Measurements from ENCODE around the gene OGDH.

Gene OGDH

GRCh38 chr7:44658979-44659378 is 52.6 kb downstream of the OGDH start:
- Mint-ChIP-seq H3K9me3 (peaks cover 52% of the 10 kb centered on the region), H3K4me1 (no peaks in the 10 kb centered on the region), H3K27me3 (ENCODE audit: low read depth, poor library complexity) (peaks cover 4% of the 10 kb centered on the region), H3K4me3 (no peak overlapping the region), H3K27ac (no peak overlapping the region), H3K36me3 (ENCODE audit: low read depth) (peaks cover 83% of the 10 kb centered on the region)
- TF ChIP-seq CTCF (IDR thresholded peaks at IDR 0.05), result no peak
- DNase-seq, result no peak

GRCh38 chr7:44661233-44661632 is 54.8 kb downstream of the OGDH start:
- no peak for TF ChIP-seq CTCF (IDR thresholded peaks at IDR 0.05)
- no peak overlapping the region for H3K27ac Mint-ChIP-seq
- no peak for DNase-seq
- peaks cover 52% of the 10 kb centered on the region for H3K9me3 Mint-ChIP-seq
- H3K36me3 Mint-ChIP-seq (ENCODE audit: low read depth), result peaks cover 75% of the 10 kb centered on the region
- H3K4me3 Mint-ChIP-seq, result no peak overlapping the region
- H3K4me1 Mint-ChIP-seq, result no peaks in the 10 kb centered on the region
- peaks cover 4% of the 10 kb centered on the region for H3K27me3 Mint-ChIP-seq (ENCODE audit: low read depth, poor library complexity)

- no peak for DNase-seq
- Mint-ChIP-seq H3K27ac (no peak overlapping the region), H3K9me3 (peaks cover 28% of the 10 kb centered on the region), H3K36me3 (ENCODE audit: low read depth) (peaks cover 49% of the 10 kb centered on the region), H3K27me3 (ENCODE audit: low read depth, poor library complexity) (peaks cover 4% of the 10 kb centered on the region), H3K4me3 (no peak overlapping the region), H3K4me1 (no peaks in the 10 kb centered on the region)
- TF ChIP-seq CTCF (IDR thresholded peaks at IDR 0.05), result no peak
Observed at GRCh38 chr7:44664780-44665461, 58.5 kb downstream of the OGDH start.

- DNase-seq, result no peak
- no peak for TF ChIP-seq CTCF (IDR thresholded peaks at IDR 0.05)
- Mint-ChIP-seq H3K36me3 (ENCODE audit: low read depth) (peaks cover 46% of the 10 kb centered on the region), H3K27me3 (ENCODE audit: low read depth, poor library complexity) (peaks cover 4% of the 10 kb centered on the region), H3K4me3 (no peak overlapping the region), H3K4me1 (no peaks in the 10 kb centered on the region), H3K27ac (peak overlapping the region; percentile 2), H3K9me3 (peaks cover 20% of the 10 kb centered on the region)
Observed at GRCh38 chr7:44665531-44666213, 59.2 kb downstream of the OGDH start.

GRCh38 chr7:44666566-44666965 is 60.1 kb downstream of the OGDH start:
- no peak for TF ChIP-seq CTCF (IDR thresholded peaks at IDR 0.05)
- Mint-ChIP-seq H3K4me3 (no peak overlapping the region), H3K4me1 (no peaks in the 10 kb centered on the region), H3K27ac (no peak overlapping the region), H3K36me3 (ENCODE audit: low read depth) (peaks cover 42% of the 10 kb centered on the region), H3K9me3 (peaks cover 13% of the 10 kb centered on the region), H3K27me3 (ENCODE audit: low read depth, poor library complexity) (peaks cover 4% of the 10 kb centered on the region)
- no peak for DNase-seq

- H3K36me3 Mint-ChIP-seq (ENCODE audit: low read depth), result peaks cover 35% of the 10 kb centered on the region
- no peaks in the 10 kb centered on the region for H3K4me1 Mint-ChIP-seq
- peak overlapping the region; percentile 86 for H3K27ac Mint-ChIP-seq
- no peak for TF ChIP-seq CTCF (IDR thresholded peaks at IDR 0.05)
- H3K9me3 Mint-ChIP-seq, result peaks cover 7% of the 10 kb centered on the region
- no peak overlapping the region for H3K4me3 Mint-ChIP-seq
- no peak for DNase-seq
- H3K27me3 Mint-ChIP-seq (ENCODE audit: low read depth, poor library complexity), result peaks cover under 1% of the 10 kb centered on the region
Observed at GRCh38 chr7:44667190-44667589, 60.8 kb downstream of the OGDH start.

Measured in nephron progenitor cell (in vitro differentiated cells).